ENCODE data around the gene TMEM106A.
"Not testable (repeated sequence)": the region's sequence is repeated elsewhere in the genome, so short reads cannot be mapped to it uniquely, and the experiment has no call there.

Gene TMEM106A

GRCh38 chr17:43216369-43216761 is 4.7 kb downstream of the TMEM106A start:
- DNase-seq (ENCODE audit: low spot score) = no peak

- DNase-seq (ENCODE audit: low spot score) = no peak
Observed at GRCh38 chr17:43216762-43217613, 5.3 kb downstream of the TMEM106A start.

GRCh38 chr17:43217614-43218087 is 6.0 kb downstream of the TMEM106A start:
- no peak for DNase-seq (ENCODE audit: low spot score)

- DNase-seq (ENCODE audit: low spot score) = no peak
Observed at GRCh38 chr17:43219001-43219400, 7.3 kb downstream of the TMEM106A start.

GRCh38 chr17:43219746-43220380 is 8.2 kb downstream of the TMEM106A start:
- no peak for DNase-seq (ENCODE audit: low spot score)

- no peak for DNase-seq (ENCODE audit: low spot score)
Observed at GRCh38 chr17:43220511-43221125, 8.9 kb downstream of the TMEM106A start.

- no peak for DNase-seq (ENCODE audit: low spot score)
Observed at GRCh38 chr17:43224146-43224705, 12.6 kb downstream of the TMEM106A start.

- no peak for DNase-seq (ENCODE audit: low spot score)
Observed at GRCh38 chr17:43226393-43226792, 14.7 kb downstream of the TMEM106A start.

GRCh38 chr17:43228020-43228782 is 16.5 kb downstream of the TMEM106A start, which contains the start of gene CCDC200:
Gene CCDC200, minus strand, starts transcription at chr17:43228623. Its CDS starts 69 bp downstream, at chr17:43228554.
- not testable (repeated sequence) for DNase-seq (ENCODE audit: low spot score)

GRCh38 chr17:43231205-43232020 is 19.7 kb downstream of the TMEM106A start:
- DNase-seq (ENCODE audit: low spot score) = not testable (repeated sequence)

GRCh38 chr17:43232021-43232699 is 20.5 kb downstream of the TMEM106A start:
- DNase-seq (ENCODE audit: low spot score) = not testable (repeated sequence)

- not testable (repeated sequence) for DNase-seq (ENCODE audit: low spot score)
Observed at GRCh38 chr17:43233263-43233662, 21.6 kb downstream of the TMEM106A start.

- not testable (repeated sequence) for DNase-seq (ENCODE audit: low spot score)
Observed at GRCh38 chr17:43233877-43234276, 22.2 kb downstream of the TMEM106A start, which contains the start of gene RNU2-1. Gene RNU2-1, minus strand, starts transcription at chr17:43233977.

GRCh38 chr17:43239597-43239996 is 27.9 kb downstream of the TMEM106A start:
- not testable (repeated sequence) for DNase-seq (ENCODE audit: low spot score)

- DNase-seq (ENCODE audit: low spot score) = not testable (repeated sequence)
Observed at GRCh38 chr17:43240596-43241352, 29.1 kb downstream of the TMEM106A start.

GRCh38 chr17:43246456-43246855 is 34.8 kb downstream of the TMEM106A start:
- DNase-seq (ENCODE audit: low spot score) = not testable (repeated sequence)
